Activated T-cell treated with anti-CD3 and anti-CD28 coated beads, Interleukin-2, amount 50 U/mL, for 72 hours (primary cell): ENCODE results near the gene ANG. TPM values are rescaled to one million over a fixed set of nuclear protein-coding genes. Genes with fewer than 3 reads are reported as not detected.
"Not testable (repeated sequence)": the region's sequence is repeated elsewhere in the genome, so short reads cannot be mapped to it uniquely, and the experiment has no call there.

Experiments used
- ATAC-seq, 2 donors: fragments of 150-1000 bp; cut with Tn5 transposase; replicated peaks in 1 of 2; 2 replicates each; pipeline ENCODE4 v1.10.0; 2021; ENCODE audit warnings: moderate library complexity in 2 of 2, mild to moderate bottlenecking in 1 of 2
- DNase-seq, 2 donors: peaks; one replicate each; pipeline ENCODE4 v3.0.0; 2021 to 2022; ENCODE audit warnings: mixed read lengths in 1 of 2
- H3K27ac Mint-ChIP-seq: one replicate; pipeline ENCODE4 v1.8.0; 2022; ENCODE audit warnings: mild to moderate bottlenecking, moderate library complexity, mixed read lengths
- H3K27me3 Mint-ChIP-seq: one replicate; pipeline ENCODE4 v1.8.0; 2022; ENCODE audit warnings: low read depth, mixed read lengths
- H3K36me3 Mint-ChIP-seq, 2 donors: one replicate each; pipeline ENCODE4 v1.8.0; 2022; ENCODE audit warnings: mixed read lengths in 2 of 2, mild to moderate bottlenecking in 1 of 2; ENCODE audit not compliant: insufficient read depth in 2 of 2
- H3K4me1 Mint-ChIP-seq: one replicate; pipeline ENCODE4 v1.8.0; 2022; ENCODE audit warnings: low read depth, mixed read lengths
- H3K4me3 Mint-ChIP-seq, 2 donors: one replicate each; pipeline ENCODE4 v1.8.0; 2022; ENCODE audit warnings: mild to moderate bottlenecking in 2 of 2, mixed read lengths in 2 of 2, moderate library complexity in 2 of 2
- H3K9me3 Mint-ChIP-seq, 2 donors: one replicate each; pipeline ENCODE4 v1.8.0; 2022; ENCODE audit warnings: mixed read lengths in 2 of 2
- total RNA-seq, 2 donors: library from RNA; stranded (reverse); gene quantifications; one replicate each; pipeline ENCODE4 v1.2.3, GENCODE V29; 2022

Gene ANG
- 1 to 10 TPM in 1 of 2 donors, under 1 TPM in 1; 0.67 to 2.5 TPM for total RNA-seq

DNA sequence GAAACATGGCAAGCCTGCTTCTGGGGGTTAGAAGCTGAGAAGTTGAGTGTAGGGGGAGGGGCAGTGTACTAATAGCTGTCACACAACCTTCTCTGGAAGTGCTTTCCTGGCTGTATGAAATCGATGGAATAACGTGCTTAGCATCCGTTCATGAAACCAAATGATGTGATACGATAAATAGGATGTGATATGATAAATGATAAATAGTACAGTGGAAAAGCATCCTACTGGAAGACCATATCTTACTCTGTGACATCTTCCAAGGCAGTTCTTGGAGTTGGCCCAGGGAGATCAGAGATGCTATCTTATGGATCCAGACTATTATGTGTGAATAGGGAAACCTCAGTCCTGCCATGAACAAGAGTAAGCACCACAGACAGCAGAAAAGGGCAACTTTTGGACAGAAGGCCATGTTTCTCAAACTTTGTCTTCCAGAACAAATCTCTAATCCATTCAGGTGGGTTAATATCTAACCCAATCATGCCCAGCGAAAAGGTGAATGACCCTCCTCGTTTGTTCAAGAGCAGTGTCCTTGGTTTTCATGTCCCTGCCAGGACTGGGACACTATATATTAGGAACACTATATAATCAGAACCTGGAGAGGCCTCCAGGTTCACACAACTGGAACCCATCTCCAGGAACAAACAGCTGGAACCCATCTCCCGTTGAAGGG is at the start of gene ANG:
Gene ANG (plus strand): TSS at position 598 of the 673 bp plus-strand sequence. CDS start 4,801 bp downstream, outside the sequence.
- ATAC-seq (no peak), DNase-seq (no peak)
- Mint-ChIP-seq H3K9me3 (no peaks in the 10 kb centered on the region), H3K36me3 (no peaks in the 10 kb centered on the region), H3K4me3 (no peak within 1 kb of the TSS), H3K27ac (no peak within 1 kb of the TSS), H3K27me3 (no peaks in the 10 kb centered on the region), H3K4me1 (peaks cover 19% of the 10 kb centered on the region)

DNA sequence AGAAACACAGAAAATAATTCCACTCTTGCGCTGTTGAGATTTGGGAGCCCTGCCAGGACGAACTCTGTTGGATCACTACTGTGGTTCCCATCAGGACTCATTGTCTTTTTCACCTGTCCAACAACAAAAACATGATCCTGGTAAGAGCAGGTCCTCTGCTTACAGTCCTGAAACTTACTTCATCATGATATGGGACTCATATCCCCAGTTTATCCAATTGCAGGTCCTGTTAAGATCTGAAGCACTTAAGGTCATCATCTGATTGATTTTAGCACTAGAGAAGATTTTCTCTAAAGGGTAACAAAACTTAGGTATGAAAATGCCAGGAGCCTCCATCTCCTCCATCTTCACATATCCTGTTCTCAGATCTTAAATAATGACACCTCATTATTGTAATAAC is 47.0 kb upstream of the ANG start, which contains the start of gene OR6S1:
Gene OR6S1 (minus strand): TSS at position 101 of the 400 bp plus-strand sequence. CDS start 0 bp downstream, at position 101.
- Mint-ChIP-seq H3K36me3 (no peaks in the 10 kb centered on the region), H3K27me3 (peaks cover 27% of the 10 kb centered on the region), H3K9me3 (no peaks in the 10 kb centered on the region), H3K4me3 (no peak within 1 kb of the TSS), H3K27ac (no peak within 1 kb of the TSS), H3K4me1 (no peaks in the 10 kb centered on the region)
- ATAC-seq (no peak), DNase-seq (no peak)

DNA sequence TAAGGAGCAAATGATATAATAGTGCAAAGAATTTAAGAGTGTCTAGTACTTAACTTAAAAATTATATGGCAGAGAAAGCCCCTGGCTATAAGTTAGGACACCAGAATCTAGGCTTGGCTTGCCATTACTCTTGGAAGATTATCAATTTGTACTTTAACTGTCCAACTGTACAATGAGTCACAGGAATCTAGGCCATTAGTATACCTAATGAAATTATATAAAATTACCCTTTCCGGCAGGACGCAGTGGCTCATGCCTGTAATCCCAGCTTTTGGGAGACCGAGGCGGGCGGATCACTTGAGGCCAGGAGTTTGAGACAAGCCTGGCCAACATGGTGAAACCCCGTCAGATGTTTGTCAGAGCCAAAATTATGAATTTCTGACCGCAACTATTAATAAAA is 46.4 kb upstream of the ANG start:
- peaks cover 27% of the 10 kb centered on the region for H3K27me3 Mint-ChIP-seq
- H3K36me3 Mint-ChIP-seq, result no peaks in the 10 kb centered on the region
- ATAC-seq, result no peak
- no peaks in the 10 kb centered on the region for H3K9me3 Mint-ChIP-seq
- no peak for DNase-seq
- H3K27ac Mint-ChIP-seq, result no peak overlapping the region
- H3K4me1 Mint-ChIP-seq, result no peaks in the 10 kb centered on the region
- H3K4me3 Mint-ChIP-seq, result no peak overlapping the region

- H3K27ac Mint-ChIP-seq, ATAC-seq, H3K4me3 Mint-ChIP-seq, H3K4me1 Mint-ChIP-seq, H3K36me3 Mint-ChIP-seq, DNase-seq, H3K9me3 Mint-ChIP-seq: not testable (repeated sequence)
- peaks cover 27% of the 10 kb centered on the region for H3K27me3 Mint-ChIP-seq
These were observed 45.8 kb upstream of the ANG start for GRCh38 chr14:20642755-20643154.

DNA sequence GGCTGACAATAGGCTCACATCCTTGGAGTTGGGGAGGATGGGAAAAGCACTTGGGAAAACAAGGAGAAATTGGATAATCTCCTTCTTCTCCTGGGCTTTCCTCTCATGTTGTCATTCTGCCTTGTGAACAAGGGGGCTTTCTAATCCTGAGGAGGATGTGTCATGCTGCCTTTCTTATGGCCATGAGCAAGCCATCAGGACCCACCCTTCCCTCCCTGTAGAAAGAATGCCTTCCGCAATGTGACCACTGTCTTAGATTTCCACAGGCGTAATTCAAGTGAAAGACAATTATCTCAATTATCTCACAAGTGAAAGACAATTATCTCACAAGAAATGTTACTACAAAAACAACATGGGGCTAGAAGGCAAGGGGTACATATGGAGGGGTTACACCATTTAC is 44.0 kb upstream of the ANG start:
- Mint-ChIP-seq H3K27me3 (peaks cover 31% of the 10 kb centered on the region), H3K36me3 (no peaks in the 10 kb centered on the region), H3K9me3 (no peaks in the 10 kb centered on the region), H3K27ac (no peak overlapping the region), H3K4me1 (no peaks in the 10 kb centered on the region), H3K4me3 (no peak overlapping the region)
- ATAC-seq (no peak), DNase-seq (no peak)

DNA sequence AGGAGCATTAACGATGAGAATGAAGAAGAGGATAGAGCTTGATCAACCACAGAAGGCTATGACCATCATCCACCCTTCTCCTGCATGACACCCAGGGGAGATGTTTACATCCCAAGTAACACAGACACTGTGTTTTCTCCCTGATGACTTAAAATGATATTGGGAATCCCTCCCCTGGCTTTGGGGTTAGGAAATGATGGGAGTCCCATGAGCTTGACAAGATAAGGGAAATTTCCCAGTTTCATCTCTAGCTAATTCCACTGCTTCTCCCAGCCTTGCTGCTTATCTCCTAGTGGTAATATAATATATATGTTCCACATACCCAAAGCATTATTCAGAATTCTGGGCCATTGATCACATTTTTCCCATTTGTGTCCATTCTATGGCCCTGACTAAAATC is 43.1 kb upstream of the ANG start:
- no peak overlapping the region for H3K4me3 Mint-ChIP-seq
- H3K4me1 Mint-ChIP-seq, result no peaks in the 10 kb centered on the region
- ATAC-seq (no peak), DNase-seq (no peak)
- H3K9me3 Mint-ChIP-seq, result no peaks in the 10 kb centered on the region
- no peak overlapping the region for H3K27ac Mint-ChIP-seq
- peaks cover 31% of the 10 kb centered on the region for H3K27me3 Mint-ChIP-seq
- H3K36me3 Mint-ChIP-seq, result no peaks in the 10 kb centered on the region

DNA sequence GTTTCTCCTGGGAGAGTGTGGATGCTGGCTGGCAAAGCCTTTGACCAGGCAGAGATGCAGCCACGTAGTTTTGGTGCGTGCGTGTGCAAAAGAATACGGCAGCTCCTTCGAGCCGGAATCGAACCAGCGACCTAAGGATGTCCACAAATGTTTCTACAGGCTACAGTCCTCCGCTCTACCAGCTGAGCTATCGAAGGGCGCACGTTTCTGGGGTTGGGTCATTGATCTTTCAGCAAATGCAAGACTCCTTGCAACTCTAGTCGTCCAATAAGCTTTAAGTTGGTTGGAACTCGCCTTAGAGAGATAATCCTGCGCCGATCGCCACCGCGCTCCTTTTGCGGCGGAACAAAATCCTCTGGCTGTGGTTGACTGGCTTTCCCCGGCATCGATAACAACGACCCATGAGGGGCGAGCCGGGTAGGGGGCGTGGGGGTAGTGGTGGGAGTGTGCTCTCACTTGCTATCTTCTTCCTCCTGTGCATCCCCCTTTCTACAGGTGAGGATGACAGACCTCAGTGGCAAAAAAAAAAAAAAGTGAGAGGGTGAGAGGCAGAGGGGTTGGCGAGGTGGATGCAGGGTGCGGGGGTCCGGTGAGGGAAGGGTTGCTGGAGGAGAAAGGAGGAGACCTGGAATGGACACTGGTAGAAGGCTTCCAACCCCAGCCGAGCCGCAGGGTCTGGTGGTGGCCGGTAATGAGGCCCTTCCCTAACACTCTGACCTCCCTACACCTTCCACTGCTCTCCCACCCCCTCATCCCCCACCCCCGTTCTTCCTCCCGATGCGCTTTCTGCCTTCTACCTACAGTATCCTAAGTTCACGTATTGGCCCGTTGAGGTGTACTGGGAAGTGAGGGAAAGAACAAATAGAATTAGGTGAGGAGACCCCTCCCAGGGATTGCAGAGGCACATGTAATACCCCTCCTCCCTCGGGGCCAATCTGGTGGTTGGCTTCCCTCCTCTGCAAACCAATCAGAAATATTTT is 35.3 kb upstream of the ANG start:
- peak; percentile 84 to 88 for ATAC-seq
- H3K4me1 Mint-ChIP-seq, result peaks cover 34% of the 10 kb centered on the region
- peaks cover 67% of the 10 kb centered on the region for H3K27me3 Mint-ChIP-seq
- DNase-seq, result peak; percentile 64 to 67
- no peaks in the 10 kb centered on the region for H3K9me3 Mint-ChIP-seq
- no peaks in the 10 kb centered on the region for H3K36me3 Mint-ChIP-seq
- peak overlapping the region; percentile 77 to 83 for H3K4me3 Mint-ChIP-seq
- peak overlapping the region; percentile 75 for H3K27ac Mint-ChIP-seq

DNA sequence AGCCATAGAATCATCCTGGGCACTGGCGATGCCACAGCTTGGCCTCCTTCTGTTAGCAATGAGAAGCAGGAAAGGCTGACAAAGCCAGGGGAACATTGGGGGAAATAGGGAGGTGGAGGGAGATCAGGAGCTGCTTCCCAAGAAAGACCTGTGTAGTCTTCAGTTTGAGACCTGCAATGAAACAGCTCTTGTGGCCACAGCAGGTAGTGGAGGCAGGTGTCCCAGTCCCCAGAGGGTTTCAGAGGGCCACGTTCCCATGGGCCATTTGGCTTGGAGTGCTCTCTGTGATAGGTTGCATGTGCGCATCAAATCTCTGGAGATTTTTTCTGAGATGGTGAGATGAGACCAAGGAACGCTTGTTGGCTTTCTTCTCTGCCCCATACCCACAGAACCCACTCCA is 32.7 kb upstream of the ANG start:
- no peak overlapping the region for H3K4me3 Mint-ChIP-seq
- H3K9me3 Mint-ChIP-seq, result no peaks in the 10 kb centered on the region
- peaks cover 78% of the 10 kb centered on the region for H3K27me3 Mint-ChIP-seq
- DNase-seq, result no peak
- H3K27ac Mint-ChIP-seq, result no peak overlapping the region
- no peaks in the 10 kb centered on the region for H3K36me3 Mint-ChIP-seq
- ATAC-seq, result no peak
- peaks cover 34% of the 10 kb centered on the region for H3K4me1 Mint-ChIP-seq

- H3K27ac Mint-ChIP-seq, result no peak overlapping the region
- no peaks in the 10 kb centered on the region for H3K9me3 Mint-ChIP-seq
- no peaks in the 10 kb centered on the region for H3K36me3 Mint-ChIP-seq
- DNase-seq, result no peak
- ATAC-seq, result no peak
- H3K27me3 Mint-ChIP-seq, result peaks cover 77% of the 10 kb centered on the region
- no peak overlapping the region for H3K4me3 Mint-ChIP-seq
- peaks cover 34% of the 10 kb centered on the region for H3K4me1 Mint-ChIP-seq
These were observed 32.3 kb upstream of the ANG start for GRCh38 chr14:20656274-20656673.

GRCh38 chr14:20657216-20658211 is 31.1 kb upstream of the ANG start:
- no peaks in the 10 kb centered on the region for H3K36me3 Mint-ChIP-seq
- H3K27ac Mint-ChIP-seq, result no peak overlapping the region
- peaks cover 37% of the 10 kb centered on the region for H3K4me1 Mint-ChIP-seq
- peak in 1 of 2 donors; percentile 44 for DNase-seq
- H3K4me3 Mint-ChIP-seq, result peak overlapping the region in 1 of 2 donors; percentile 25
- ATAC-seq, result peak; percentile 48 to 51
- peaks cover 69% of the 10 kb centered on the region for H3K27me3 Mint-ChIP-seq
- H3K9me3 Mint-ChIP-seq, result no peaks in the 10 kb centered on the region

GRCh38 chr14:20658246-20658645 is 30.3 kb upstream of the ANG start:
- H3K36me3 Mint-ChIP-seq, result no peaks in the 10 kb centered on the region
- ATAC-seq (no peak), DNase-seq (no peak)
- no peak overlapping the region for H3K4me3 Mint-ChIP-seq
- no peaks in the 10 kb centered on the region for H3K9me3 Mint-ChIP-seq
- H3K27me3 Mint-ChIP-seq, result peaks cover 69% of the 10 kb centered on the region
- peaks cover 37% of the 10 kb centered on the region for H3K4me1 Mint-ChIP-seq
- H3K27ac Mint-ChIP-seq, result no peak overlapping the region

- no peaks in the 10 kb centered on the region for H3K36me3 Mint-ChIP-seq
- peaks cover 69% of the 10 kb centered on the region for H3K27me3 Mint-ChIP-seq
- H3K27ac Mint-ChIP-seq, result no peak overlapping the region
- no peak overlapping the region for H3K4me3 Mint-ChIP-seq
- H3K9me3 Mint-ChIP-seq, result no peaks in the 10 kb centered on the region
- DNase-seq (no peak), ATAC-seq (no peak)
- H3K4me1 Mint-ChIP-seq, result peaks cover 37% of the 10 kb centered on the region
These were observed 29.2 kb upstream of the ANG start for GRCh38 chr14:20659336-20659735.
